Measurements from ENCODE around the gene ZNF556. TPM values are rescaled to one million over a fixed set of nuclear protein-coding genes. Genes with fewer than 3 reads are reported as not detected.
A peak's percentile ranks its signal among the peaks of the same experiment; 100 is the strongest.

Gene ZNF556
- total RNA-seq (2014; rRNA removed; shearing (Covaris generic)) (0.09 and 0.15 TPM in 2 replicates), total RNA-seq (2022) (not detected in 2 replicates), Bru-seq, nascent RNA (percentile 7 among the genes with signal in this experiment), BruChase-seq, experiment 1, labeled RNA remaining after a 6-hour chase (not detected), BruChase-seq, experiment 2, labeled RNA remaining after a 2-hour chase (percentile 7 among the genes with signal in this experiment)
- long read RNA-seq = 0 reads

GRCh38 chr19:2867025-2867991 lies at the start of gene ZNF556:
ZNF556 (plus strand) TSS chr19:2867335; CDS start chr19:2867422, 87 bp downstream.
- Histone ChIP-seq H3K4me2 (ENCODE audit: low read length) (no peak within 1 kb of the TSS), H3K9me2 (ENCODE audit: insufficient read depth, low read length) (no peaks in the 10 kb centered on the region), H3K9me3 (ENCODE audit: low read length) (no peaks in the 10 kb centered on the region), H3K4me3 (ENCODE audit: low read depth, low read length, poor library complexity, severe bottlenecking) (no peak within 1 kb of the TSS), H2AFZ (ENCODE audit: low read length) (no peak within 1 kb of the TSS), H3K4me1 (ENCODE audit: insufficient read depth, low read length, poor library complexity, severe bottlenecking) (no peaks in the 10 kb centered on the region), H3K36me3 (ENCODE audit: insufficient read depth, low read length) (no peaks in the 10 kb centered on the region), H3K79me2 (ENCODE audit: insufficient read depth, low read depth, low read length) (no peaks in the 10 kb centered on the region), H3K27ac (ENCODE audit: low read depth, low read length, poor library complexity, severe bottlenecking) (no peak within 1 kb of the TSS), H4K20me1 (ENCODE audit: insufficient read depth, low read length) (no peaks in the 10 kb centered on the region)
- CTCF ChIA-PET (ENCODE audit: unreplicated experiment) = no interaction called here
- TF ChIP-seq EZH2phosphoT487 (IDR thresholded peaks at IDR 0.05; ENCODE audit: borderline replicate concordance, low read depth, low read length) (no peak), CTCF (conservative IDR thresholded peaks at IDR 0.05; ENCODE audit: low read length) (no peak)
- POLR2A ChIA-PET = no interaction called here
- peak; percentile 72 for DNase-seq (ENCODE audit: low spot score)
- intact Hi-C loops (cut with micrococcal nuclease; ENCODE audit: unreplicated experiment) = no loop called here
- no TSS peak for BruUV-seq (replicated peaks)

GRCh38 chr19:2819540-2820111 lies 47.5 kb upstream of the ZNF556 start, which contains the start of gene ZNF554:
ZNF554 (plus strand) TSS chr19:2819868; CDS start chr19:2820072, 204 bp downstream.
- peak within 1 kb of the TSS; percentile 85 for H3K4me3 ChIP-seq (ENCODE audit: low read depth, low read length, poor library complexity, severe bottlenecking)
- no peaks in the 10 kb centered on the region for H3K9me3 ChIP-seq (ENCODE audit: low read length)
- H2AFZ ChIP-seq (ENCODE audit: low read length) = peak within 1 kb of the TSS; percentile 56
- H3K27ac ChIP-seq (ENCODE audit: low read depth, low read length, poor library complexity, severe bottlenecking) = no peak within 1 kb of the TSS
- no TSS peak for BruUV-seq (replicated peaks)
- TF ChIP-seq CTCF (conservative IDR thresholded peaks at IDR 0.05; ENCODE audit: low read length) (peak; percentile 89), EZH2phosphoT487 (IDR thresholded peaks at IDR 0.05; ENCODE audit: borderline replicate concordance, low read depth, low read length) (no peak)
- H3K36me3 ChIP-seq (ENCODE audit: insufficient read depth, low read length) = peaks cover 5% of the 10 kb centered on the region; the same call in 1 of the 2 replicates
- peak; percentile 98 for DNase-seq (ENCODE audit: low spot score)
- H3K9me2 ChIP-seq (ENCODE audit: insufficient read depth, low read length) = no peaks in the 10 kb centered on the region
- no peaks in the 10 kb centered on the region for H4K20me1 ChIP-seq (ENCODE audit: insufficient read depth, low read length)
- ChIA-PET POLR2A (no interaction called here), CTCF (ENCODE audit: unreplicated experiment) (interaction anchor here (0.6 kb wide), 1 partner anchor 38 kb away, joined by 3 read pairs; no protein-coding TSS in a partner anchor)
- peaks cover 4% of the 10 kb centered on the region for H3K4me1 ChIP-seq (ENCODE audit: insufficient read depth, low read length, poor library complexity, severe bottlenecking)
- intact Hi-C loops (cut with micrococcal nuclease; ENCODE audit: unreplicated experiment) = loop anchor here (2.0 kb wide), 1 partner anchor 21 kb away; the partner anchor contains the start of gene ZNF555
- no peaks in the 10 kb centered on the region for H3K79me2 ChIP-seq (ENCODE audit: insufficient read depth, low read depth, low read length)
- peak within 1 kb of the TSS; percentile 89 for H3K4me2 ChIP-seq (ENCODE audit: low read length)

Measured in OCI-LY7 (cell line).